ENCODE data around the gene TRMO. TPM values are rescaled to one million over a fixed set of nuclear protein-coding genes. Genes with fewer than 3 reads are reported as not detected.

Gene TRMO
- total RNA-seq, 1 donor from 2014 or later: 9.5 TPM

DNA sequence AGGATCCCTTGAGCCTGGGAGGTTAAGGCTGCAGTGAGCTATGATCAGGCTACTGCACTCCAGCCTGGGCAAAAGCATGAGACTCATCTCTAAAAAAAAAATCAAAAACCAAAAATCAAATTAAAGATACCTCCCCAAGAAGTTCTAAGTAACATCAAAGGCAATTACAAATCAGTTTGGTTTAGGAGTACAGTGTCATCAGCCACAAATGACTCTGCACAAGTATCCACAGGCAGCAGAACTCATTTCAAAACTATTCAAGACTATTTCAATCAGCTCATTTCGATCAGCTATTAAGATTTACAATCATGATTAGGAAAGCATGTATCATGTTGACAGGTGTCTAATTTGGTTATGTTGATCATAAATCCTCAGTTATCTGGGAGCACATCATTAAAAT, 19.1 kb downstream of the TRMO start:
- Mint-ChIP-seq H3K9me3 (ENCODE audit: low read depth) (no peaks in the 10 kb centered on the region), H3K4me1 (ENCODE audit: low read depth) (no peaks in the 10 kb centered on the region), H3K4me3 (ENCODE audit: unreplicated experiment) (no peak overlapping the region), H3K36me3 (ENCODE audit: low read depth) (peaks cover 7% of the 10 kb centered on the region), H3K27ac (ENCODE audit: unreplicated experiment) (no peak overlapping the region), H3K27me3 (ENCODE audit: low read depth) (no peaks in the 10 kb centered on the region)
- TF ChIP-seq, protein P1, sequence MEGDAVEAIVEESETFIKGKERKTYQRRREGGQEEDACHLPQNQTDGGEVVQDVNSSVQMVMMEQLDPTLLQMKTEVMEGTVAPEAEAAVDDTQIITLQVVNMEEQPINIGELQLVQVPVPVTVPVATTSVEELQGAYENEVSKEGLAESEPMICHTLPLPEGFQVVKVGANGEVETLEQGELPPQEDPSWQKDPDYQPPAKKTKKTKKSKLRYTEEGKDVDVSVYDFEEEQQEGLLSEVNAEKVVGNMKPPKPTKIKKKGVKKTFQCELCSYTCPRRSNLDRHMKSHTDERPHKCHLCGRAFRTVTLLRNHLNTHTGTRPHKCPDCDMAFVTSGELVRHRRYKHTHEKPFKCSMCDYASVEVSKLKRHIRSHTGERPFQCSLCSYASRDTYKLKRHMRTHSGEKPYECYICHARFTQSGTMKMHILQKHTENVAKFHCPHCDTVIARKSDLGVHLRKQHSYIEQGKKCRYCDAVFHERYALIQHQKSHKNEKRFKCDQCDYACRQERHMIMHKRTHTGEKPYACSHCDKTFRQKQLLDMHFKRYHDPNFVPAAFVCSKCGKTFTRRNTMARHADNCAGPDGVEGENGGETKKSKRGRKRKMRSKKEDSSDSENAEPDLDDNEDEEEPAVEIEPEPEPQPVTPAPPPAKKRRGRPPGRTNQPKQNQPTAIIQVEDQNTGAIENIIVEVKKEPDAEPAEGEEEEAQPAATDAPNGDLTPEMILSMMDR (IDR thresholded peaks at IDR 0.05): no peak
- DNase-seq (ENCODE audit: low spot score): no peak

DNA sequence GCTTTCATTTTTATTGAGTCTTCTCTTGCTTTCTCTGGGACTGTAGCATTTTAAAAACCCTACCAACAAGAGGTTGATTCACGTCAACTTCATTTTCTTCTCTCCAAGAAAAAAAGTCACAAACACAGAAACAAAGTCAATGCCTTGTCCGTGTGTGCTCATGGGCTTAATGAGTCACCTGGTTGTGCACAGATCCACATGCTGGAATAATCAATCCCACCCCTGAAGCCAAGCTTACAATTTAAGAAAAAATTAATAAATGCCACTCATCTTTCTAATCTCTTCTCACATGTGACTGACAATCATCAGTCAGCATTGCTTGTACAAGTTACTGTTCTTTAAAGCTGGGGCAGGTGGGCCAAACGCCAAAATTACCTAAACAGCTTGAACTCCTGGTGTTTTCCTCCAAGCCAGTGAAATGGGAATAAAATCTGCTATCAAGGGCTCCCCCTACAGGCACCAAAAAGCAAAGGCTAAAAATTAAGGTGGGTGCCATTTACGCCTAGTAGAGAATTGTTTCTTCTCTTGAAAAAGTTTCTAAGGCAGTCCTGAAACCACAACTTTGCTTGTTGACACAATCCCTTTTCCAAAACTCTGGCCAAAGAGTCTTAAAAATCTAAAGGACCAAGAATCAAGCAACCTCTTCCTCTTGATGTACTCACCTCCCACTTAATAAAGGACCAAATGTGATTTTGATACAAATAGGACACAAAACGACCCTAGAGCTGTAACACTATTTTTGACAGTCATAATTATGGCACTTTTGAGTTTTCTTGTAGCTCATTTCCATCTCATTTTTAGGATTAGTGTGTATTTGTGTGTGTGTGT, 21.3 kb downstream of the TRMO start:
- no peak overlapping the region for H3K27ac Mint-ChIP-seq (ENCODE audit: unreplicated experiment)

DNA sequence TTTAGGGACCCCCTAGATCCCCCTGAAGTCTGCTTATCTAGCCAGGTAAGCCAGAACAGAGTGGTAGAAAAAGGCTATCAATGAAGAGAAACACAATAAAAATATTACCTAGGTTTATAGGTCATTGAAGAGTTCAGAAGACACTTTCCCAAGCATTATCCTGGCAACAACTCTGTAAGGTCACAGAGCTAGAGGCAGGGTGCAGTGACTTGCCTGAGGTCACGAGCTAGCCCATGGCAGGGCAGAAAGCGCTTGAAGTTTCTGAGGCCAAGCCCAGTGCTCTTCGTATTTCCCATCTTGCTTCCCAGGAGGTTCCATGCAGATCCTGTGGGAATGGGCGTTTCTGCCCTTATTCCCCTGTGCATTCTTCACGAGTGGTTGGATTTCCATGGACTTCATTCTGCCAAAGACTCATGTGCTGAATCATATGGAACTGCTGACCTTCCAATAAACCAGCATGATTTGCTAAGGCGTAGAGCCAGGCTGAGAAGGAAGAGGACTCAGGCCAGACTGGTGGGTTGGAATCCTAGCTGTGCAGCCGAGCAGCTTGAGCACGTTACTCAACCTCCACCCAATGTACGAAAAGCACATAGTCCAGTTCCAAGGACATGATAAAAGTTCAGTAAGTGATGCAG, 22.1 kb downstream of the TRMO start:
- Mint-ChIP-seq H3K4me3 (ENCODE audit: unreplicated experiment) (no peak overlapping the region), H3K9me3 (ENCODE audit: low read depth) (no peaks in the 10 kb centered on the region), H3K4me1 (ENCODE audit: low read depth) (no peaks in the 10 kb centered on the region), H3K36me3 (ENCODE audit: low read depth) (peaks cover 12% of the 10 kb centered on the region), H3K27ac (ENCODE audit: unreplicated experiment) (no peak overlapping the region), H3K27me3 (ENCODE audit: low read depth) (no peaks in the 10 kb centered on the region)
- DNase-seq (ENCODE audit: low spot score): no peak
- TF ChIP-seq, protein P1 (IDR thresholded peaks at IDR 0.05): no peak

More for the DNA sequence above, 21.3 kb downstream of the TRMO start:
- Mint-ChIP-seq H3K27me3 (ENCODE audit: low read depth) (no peaks in the 10 kb centered on the region), H3K36me3 (ENCODE audit: low read depth) (peaks cover 5% of the 10 kb centered on the region), H3K4me3 (ENCODE audit: unreplicated experiment) (no peak overlapping the region), H3K4me1 (ENCODE audit: low read depth) (no peaks in the 10 kb centered on the region), H3K9me3 (ENCODE audit: low read depth) (no peaks in the 10 kb centered on the region)
- TF ChIP-seq, protein P1 (IDR thresholded peaks at IDR 0.05): peak; percentile 89
- no peak for DNase-seq (ENCODE audit: low spot score)

DNA sequence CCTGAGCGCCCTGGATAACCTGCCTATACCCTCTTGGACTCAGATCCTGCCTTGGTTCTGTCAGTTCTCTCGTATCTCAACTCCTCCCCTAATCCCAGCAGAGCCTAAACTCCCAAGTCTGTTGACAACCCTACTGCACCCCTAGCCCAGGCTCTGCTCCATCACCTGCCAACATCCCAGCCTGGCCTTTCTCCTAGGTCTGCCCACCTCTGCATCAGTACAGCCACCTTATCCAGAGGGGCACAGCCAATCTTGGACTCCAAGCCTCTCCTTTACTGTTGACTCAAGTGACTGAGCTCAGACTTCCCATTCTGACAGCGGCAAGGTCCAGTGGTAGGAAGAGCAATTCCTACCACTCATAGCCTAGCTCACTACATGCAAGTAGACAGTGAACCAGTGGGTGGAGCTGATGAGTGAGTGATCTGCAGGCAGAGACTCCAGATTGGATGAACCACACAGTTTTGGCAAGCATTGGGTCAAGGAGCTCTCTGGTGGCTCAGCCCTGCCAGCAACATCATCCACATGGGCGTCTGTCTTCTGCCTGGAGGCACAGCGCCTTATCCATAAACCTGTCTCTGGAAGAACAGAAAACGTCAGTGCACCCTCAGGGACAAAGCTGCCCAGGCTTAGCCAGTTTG, 26.5 kb downstream of the TRMO start:
- Mint-ChIP-seq H3K9me3 (ENCODE audit: low read depth) (peaks cover 22% of the 10 kb centered on the region), H3K4me1 (ENCODE audit: low read depth) (no peaks in the 10 kb centered on the region), H3K27me3 (ENCODE audit: low read depth) (no peaks in the 10 kb centered on the region), H3K27ac (ENCODE audit: unreplicated experiment) (no peak overlapping the region), H3K4me3 (ENCODE audit: unreplicated experiment) (no peak overlapping the region), H3K36me3 (ENCODE audit: low read depth) (peaks cover 20% of the 10 kb centered on the region)
- no peak for DNase-seq (ENCODE audit: low spot score)
- TF ChIP-seq, protein P1 (IDR thresholded peaks at IDR 0.05): no peak

DNA sequence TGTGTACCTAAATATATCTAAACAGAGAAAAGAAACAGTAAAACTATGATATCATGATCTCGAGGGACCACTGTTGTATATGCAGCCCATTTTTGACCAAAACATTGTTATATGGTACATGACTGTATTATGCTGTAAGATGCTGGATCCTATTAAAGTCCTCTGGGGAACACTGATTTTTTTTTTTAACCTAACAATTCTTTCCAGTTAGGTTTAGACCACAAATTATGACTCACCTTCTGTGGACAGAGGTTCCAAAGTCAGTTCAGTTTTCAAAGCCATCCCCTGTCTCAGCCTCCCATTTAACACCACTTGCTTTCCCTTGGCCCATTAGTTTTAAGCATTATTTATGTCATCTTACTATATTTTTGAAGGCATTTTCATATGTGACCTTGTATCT, 27.1 kb downstream of the TRMO start:
- TF ChIP-seq, protein P1 (IDR thresholded peaks at IDR 0.05): no peak
- Mint-ChIP-seq H3K27me3 (ENCODE audit: low read depth) (no peaks in the 10 kb centered on the region), H3K27ac (ENCODE audit: unreplicated experiment) (no peak overlapping the region), H3K9me3 (ENCODE audit: low read depth) (peaks cover 22% of the 10 kb centered on the region), H3K4me3 (ENCODE audit: unreplicated experiment) (no peak overlapping the region), H3K4me1 (ENCODE audit: low read depth) (no peaks in the 10 kb centered on the region), H3K36me3 (ENCODE audit: low read depth) (peaks cover 20% of the 10 kb centered on the region)
- DNase-seq (ENCODE audit: low spot score): no peak
